ENCODE results near the gene TBC1D22A.

DNA sequence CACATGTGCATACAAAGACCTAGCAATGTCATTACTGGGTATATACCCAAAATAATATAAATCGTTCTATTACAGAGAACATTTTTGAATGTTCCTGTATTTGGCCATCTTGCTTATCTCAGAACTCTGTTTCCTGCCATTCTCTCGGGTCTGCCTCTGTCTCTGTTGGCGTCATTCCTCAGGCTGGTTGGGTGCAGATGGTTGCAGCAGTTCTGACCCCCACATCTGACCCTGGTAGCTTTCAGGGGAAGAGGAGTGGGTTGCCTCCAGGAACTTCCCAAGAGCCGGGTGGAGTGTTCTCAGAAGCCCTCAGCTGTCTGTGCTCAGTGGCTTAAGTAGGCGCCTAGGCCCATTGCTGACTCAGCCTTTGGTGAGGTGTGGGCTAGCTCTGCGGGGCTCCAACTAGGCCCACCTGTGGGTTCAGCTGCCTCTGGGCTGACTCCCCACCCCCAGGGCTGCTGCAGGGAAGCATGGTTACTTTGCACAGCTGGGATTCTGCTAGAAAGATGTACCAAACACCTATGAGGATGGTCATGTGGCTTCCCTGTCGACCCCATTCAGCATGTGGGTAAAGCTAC lies 114.0 kb downstream of the TBC1D22A start:
- no peak for TF ChIP-seq RAD21 (conservative IDR thresholded peaks at IDR 0.05)
- TF ChIP-seq, protein P1, sequence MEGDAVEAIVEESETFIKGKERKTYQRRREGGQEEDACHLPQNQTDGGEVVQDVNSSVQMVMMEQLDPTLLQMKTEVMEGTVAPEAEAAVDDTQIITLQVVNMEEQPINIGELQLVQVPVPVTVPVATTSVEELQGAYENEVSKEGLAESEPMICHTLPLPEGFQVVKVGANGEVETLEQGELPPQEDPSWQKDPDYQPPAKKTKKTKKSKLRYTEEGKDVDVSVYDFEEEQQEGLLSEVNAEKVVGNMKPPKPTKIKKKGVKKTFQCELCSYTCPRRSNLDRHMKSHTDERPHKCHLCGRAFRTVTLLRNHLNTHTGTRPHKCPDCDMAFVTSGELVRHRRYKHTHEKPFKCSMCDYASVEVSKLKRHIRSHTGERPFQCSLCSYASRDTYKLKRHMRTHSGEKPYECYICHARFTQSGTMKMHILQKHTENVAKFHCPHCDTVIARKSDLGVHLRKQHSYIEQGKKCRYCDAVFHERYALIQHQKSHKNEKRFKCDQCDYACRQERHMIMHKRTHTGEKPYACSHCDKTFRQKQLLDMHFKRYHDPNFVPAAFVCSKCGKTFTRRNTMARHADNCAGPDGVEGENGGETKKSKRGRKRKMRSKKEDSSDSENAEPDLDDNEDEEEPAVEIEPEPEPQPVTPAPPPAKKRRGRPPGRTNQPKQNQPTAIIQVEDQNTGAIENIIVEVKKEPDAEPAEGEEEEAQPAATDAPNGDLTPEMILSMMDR (IDR thresholded peaks at IDR 0.05; ENCODE audit: poor library complexity, severe bottlenecking), result no peak
- no peak for TF ChIP-seq POLR2AphosphoS5 (IDR thresholded peaks at IDR 0.05)
- TF ChIP-seq, protein P2, sequence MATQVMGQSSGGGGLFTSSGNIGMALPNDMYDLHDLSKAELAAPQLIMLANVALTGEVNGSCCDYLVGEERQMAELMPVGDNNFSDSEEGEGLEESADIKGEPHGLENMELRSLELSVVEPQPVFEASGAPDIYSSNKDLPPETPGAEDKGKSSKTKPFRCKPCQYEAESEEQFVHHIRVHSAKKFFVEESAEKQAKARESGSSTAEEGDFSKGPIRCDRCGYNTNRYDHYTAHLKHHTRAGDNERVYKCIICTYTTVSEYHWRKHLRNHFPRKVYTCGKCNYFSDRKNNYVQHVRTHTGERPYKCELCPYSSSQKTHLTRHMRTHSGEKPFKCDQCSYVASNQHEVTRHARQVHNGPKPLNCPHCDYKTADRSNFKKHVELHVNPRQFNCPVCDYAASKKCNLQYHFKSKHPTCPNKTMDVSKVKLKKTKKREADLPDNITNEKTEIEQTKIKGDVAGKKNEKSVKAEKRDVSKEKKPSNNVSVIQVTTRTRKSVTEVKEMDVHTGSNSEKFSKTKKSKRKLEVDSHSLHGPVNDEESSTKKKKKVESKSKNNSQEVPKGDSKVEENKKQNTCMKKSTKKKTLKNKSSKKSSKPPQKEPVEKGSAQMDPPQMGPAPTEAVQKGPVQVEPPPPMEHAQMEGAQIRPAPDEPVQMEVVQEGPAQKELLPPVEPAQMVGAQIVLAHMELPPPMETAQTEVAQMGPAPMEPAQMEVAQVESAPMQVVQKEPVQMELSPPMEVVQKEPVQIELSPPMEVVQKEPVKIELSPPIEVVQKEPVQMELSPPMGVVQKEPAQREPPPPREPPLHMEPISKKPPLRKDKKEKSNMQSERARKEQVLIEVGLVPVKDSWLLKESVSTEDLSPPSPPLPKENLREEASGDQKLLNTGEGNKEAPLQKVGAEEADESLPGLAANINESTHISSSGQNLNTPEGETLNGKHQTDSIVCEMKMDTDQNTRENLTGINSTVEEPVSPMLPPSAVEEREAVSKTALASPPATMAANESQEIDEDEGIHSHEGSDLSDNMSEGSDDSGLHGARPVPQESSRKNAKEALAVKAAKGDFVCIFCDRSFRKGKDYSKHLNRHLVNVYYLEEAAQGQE (IDR thresholded peaks at IDR 0.05; ENCODE audit: borderline replicate concordance), result no peak
- no peak for TF ChIP-seq EZH2 (IDR thresholded peaks at IDR 0.05; ENCODE audit: borderline replicate concordance, insufficient read depth, low read length, poor library complexity, severe bottlenecking)
- no peak for TF ChIP-seq SMC3 (conservative IDR thresholded peaks at IDR 0.05; ENCODE audit: poor library complexity)
- TF ChIP-seq EP300 (conservative IDR thresholded peaks at IDR 0.05; ENCODE audit: poor library complexity, severe bottlenecking), result no peak
- no peak for TF ChIP-seq TAF1 (IDR thresholded peaks at IDR 0.05; ENCODE audit: low read depth)
- no peak for TF ChIP-seq MXI1 (conservative IDR thresholded peaks at IDR 0.05; ENCODE audit: poor library complexity, severe bottlenecking)
